GM21717 (cell line): Measurements from ENCODE around the gene WDR48.

Experiments used
- ATAC-seq: cut with Tn5 transposase; IDR thresholded peaks from one replicate; pipeline ENCODE4 v1.9.1; 2021; ENCODE audit warnings: mild to moderate bottlenecking, moderate library complexity; ENCODE audit not compliant: unreplicated experiment

WDR48 gene

GRCh38 chr3:39101022-39101689, 49.3 kb downstream of the WDR48 start:
- ATAC-seq, result peak; percentile 59

GRCh38 chr3:39102504-39103323, 50.9 kb downstream of the WDR48 start:
- ATAC-seq, result no peak

- ATAC-seq, result no peak
These were observed 51.5 kb downstream of the WDR48 start for GRCh38 chr3:39103324-39103693.

- ATAC-seq, result no peak
These were observed 52.2 kb downstream of the WDR48 start for GRCh38 chr3:39103791-39104552.

- ATAC-seq, result no peak
These were observed 53.3 kb downstream of the WDR48 start for GRCh38 chr3:39104961-39105686.

GRCh38 chr3:39105687-39106063, 53.9 kb downstream of the WDR48 start:
- ATAC-seq, result no peak

- ATAC-seq, result no peak
These were observed 54.5 kb downstream of the WDR48 start for GRCh38 chr3:39106281-39106811.

- peak; percentile 10 for ATAC-seq
These were observed 55.1 kb downstream of the WDR48 start for GRCh38 chr3:39106851-39107387.

- ATAC-seq, result peak; percentile 52
These were observed 55.8 kb downstream of the WDR48 start, which contains the start of the genes GORASP1 and TTC21A for GRCh38 chr3:39107388-39108199. Gene GORASP1 (minus strand): TSS chr3:39107627. CDS start chr3:39107541, 86 bp downstream. Gene TTC21A (plus strand): TSS chr3:39107680. CDS start chr3:39107838, 158 bp downstream.

- peak; percentile 86 for ATAC-seq
These were observed 56.4 kb downstream of the WDR48 start for GRCh38 chr3:39108200-39108710.

GRCh38 chr3:39109086-39109485, 57.3 kb downstream of the WDR48 start:
- ATAC-seq, result no peak

GRCh38 chr3:39110041-39110639, 58.3 kb downstream of the WDR48 start:
- no peak for ATAC-seq

GRCh38 chr3:39112113-39112512, 60.3 kb downstream of the WDR48 start:
- no peak for ATAC-seq

- no peak for ATAC-seq
These were observed 60.7 kb downstream of the WDR48 start for GRCh38 chr3:39112535-39112934.

- no peak for ATAC-seq
These were observed 61.5 kb downstream of the WDR48 start for GRCh38 chr3:39113291-39113690.

GRCh38 chr3:39114456-39114855, 62.6 kb downstream of the WDR48 start:
- no peak for ATAC-seq

- ATAC-seq, result no peak
These were observed 64.1 kb downstream of the WDR48 start for GRCh38 chr3:39115870-39116269.

GRCh38 chr3:39118079-39118478, 66.3 kb downstream of the WDR48 start:
- no peak for ATAC-seq
